SU-DHL-6 (cell line): ENCODE data around the gene SLC39A6.

Experiments
- CTCF ChIP-seq: fragments of 200-600 bp; sonication (generic); IDR thresholded peaks from one replicate; pipeline ENCODE4 v1.5.1; 2017; ENCODE audit warnings: antibody characterized with exemption, mild to moderate bottlenecking, low read length, moderate library complexity; ENCODE audit not compliant: insufficient read depth, poor library complexity, severe bottlenecking
- EZH2phosphoT487 ChIP-seq: fragments of 200-600 bp; sonication (generic), shearing (Covaris generic); conservative IDR thresholded peaks from 2 replicates; pipeline ENCODE4 v1.6.1; 2018; ENCODE audit warnings: mild to moderate bottlenecking, antibody characterized with exemption, low read length, moderate library complexity, mixed read lengths

GRCh38 chr18:36152781-36153180 is 23.6 kb upstream of the SLC39A6 start:
- TF ChIP-seq CTCF = no peak
- no peak for TF ChIP-seq EZH2phosphoT487
